Right hindlimb (tissue), 1 donor: ENCODE results near the gene TPPP.
"Not testable (repeated sequence)": the region's sequence is repeated elsewhere in the genome, so short reads cannot be mapped to it uniquely, and the experiment has no call there.

Experiments used
- DNase-seq: peaks from one replicate; pipeline ENCODE4 v3.0.0-alpha.2; 2018

TPPP gene

GRCh38 chr5:643811-644271 lies 49.3 kb downstream of the TPPP start:
- no peak for DNase-seq

- no peak for DNase-seq
Measured at GRCh38 chr5:643351-643801, 49.8 kb downstream of the TPPP start.

- DNase-seq, result no peak
Measured at GRCh38 chr5:642481-642880, 50.7 kb downstream of the TPPP start.

GRCh38 chr5:641331-641765 lies 51.8 kb downstream of the TPPP start:
- DNase-seq, result no peak

- DNase-seq, result no peak
Measured at GRCh38 chr5:640461-641330, 52.5 kb downstream of the TPPP start.

GRCh38 chr5:639584-640213 lies 53.5 kb downstream of the TPPP start:
- DNase-seq, result no peak

- DNase-seq, result no peak
Measured at GRCh38 chr5:639253-639530, 54.0 kb downstream of the TPPP start.

- no peak for DNase-seq
Measured at GRCh38 chr5:638501-639252, 54.5 kb downstream of the TPPP start.

- no peak for DNase-seq
Measured at GRCh38 chr5:637581-638450, 55.3 kb downstream of the TPPP start.

GRCh38 chr5:636951-637350 lies 56.2 kb downstream of the TPPP start:
- no peak for DNase-seq

- no peak for DNase-seq
Measured at GRCh38 chr5:635306-636055, 57.7 kb downstream of the TPPP start.

- DNase-seq, result no peak
Measured at GRCh38 chr5:634191-634590, 59.0 kb downstream of the TPPP start.

GRCh38 chr5:633501-633955 lies 59.6 kb downstream of the TPPP start:
- DNase-seq, result peak; percentile 41

GRCh38 chr5:628351-629205 lies 64.6 kb downstream of the TPPP start:
- DNase-seq, result not testable (repeated sequence)

- DNase-seq, result no peak
Measured at GRCh38 chr5:627840-628239, 65.3 kb downstream of the TPPP start.

GRCh38 chr5:626850-627249 lies 66.3 kb downstream of the TPPP start:
- no peak for DNase-seq

- DNase-seq, result no peak
Measured at GRCh38 chr5:625516-625915, 67.6 kb downstream of the TPPP start.

- DNase-seq, result no peak
Measured at GRCh38 chr5:624951-625230, 68.3 kb downstream of the TPPP start.

GRCh38 chr5:624118-624950 lies 68.8 kb downstream of the TPPP start:
- DNase-seq, result no peak

GRCh38 chr5:623531-623930 lies 69.6 kb downstream of the TPPP start:
- no peak for DNase-seq
